GM12878 (cell line): ENCODE data around the gene EPGN. TPM values are rescaled to one million over a fixed set of nuclear protein-coding genes. Genes with fewer than 3 reads are reported as not detected.

Experiments
- ATAC-seq: fragments of 200-7000 bp; cut with Tn5 transposase; 3 replicates; pipeline ENCODE4 v1.9.1; 2020; ENCODE audit warnings: mild to moderate bottlenecking, moderate library complexity
- BruUV-seq: library from RNA; stranded (reverse); fragments of 400-500 nt; replicated peaks from 2 replicates; lab custom pipeline; 2021; lab: Mats Ljungman, UMichigan
- CTCF ChIA-PET: fragments of 300-600 bp; sonication (Branson Sonifier 250); formaldehyde crosslinking; extraction: SDS; loops from one replicate; lab custom pipeline; 2021; ENCODE audit warnings: inconsistent platforms; lab: Yijun Ruan, JAX
- POLR2A ChIA-PET: fragments of 350-600 bp; formaldehyde crosslinking; extraction: SDS; loops from one replicate; lab custom pipeline; 2021; ENCODE audit warnings: inconsistent platforms; lab: Charles Lee
- RAD21 ChIA-PET: fragments of 300-600 bp; sonication (Branson Sonifier 250); formaldehyde crosslinking; loops from one replicate; lab custom pipeline; 2023; ENCODE audit warnings: antibody characterized with exemption; ENCODE audit not compliant: unreplicated experiment; lab: Charles Lee
- SMC1A ChIA-PET: fragments of 300-600 bp; sonication (Branson Sonifier 250); formaldehyde crosslinking; loops from one replicate; lab custom pipeline; 2023; ENCODE audit not compliant: unreplicated experiment, uncharacterized antibody; lab: Charles Lee
- DNase-seq: peaks from one replicate; pipeline ENCODE4 v3.0.0-alpha.2; 2011; ENCODE audit warnings: low read depth, low spot score
- FAIRE-seq: peaks from 3 replicates; lab custom pipeline; 2011; peaks lifted over from hg19 to GRCh38; lab: Jason Lieb, UNC
- H2AFZ ChIP-seq: 2 replicates; pipeline ENCODE4 v1.6.0; 2011; ENCODE audit warnings: low read depth, low read length, control low read depth; ENCODE audit not compliant: control insufficient read depth
- H3K27ac ChIP-seq: 2 replicates; pipeline ENCODE4 v1.5.1; 2011; ENCODE audit warnings: control low read depth; ENCODE audit not compliant: control insufficient read depth, insufficient read depth
- H3K27me3 ChIP-seq, 2 experiments: replicated peaks in 1 of 2; 2 replicates each; pipeline versions ENCODE4 v1.6.0 to v1.6.1; 2011; ENCODE audit warnings: low read length in 1 of 2; ENCODE audit not compliant: control insufficient read depth in 2 of 2, insufficient read depth in 2 of 2
- H3K36me3 ChIP-seq, 2 experiments: 2 replicates each; pipeline ENCODE4 v1.5.1; 2011; ENCODE audit warnings: low read length in 1 of 2; ENCODE audit not compliant: control insufficient read depth in 2 of 2, insufficient read depth in 2 of 2
- H3K4me1 ChIP-seq: 2 replicates; pipeline ENCODE4 v1.6.1; 2011; ENCODE audit warnings: mild to moderate bottlenecking, low read length, moderate library complexity, mixed read lengths; ENCODE audit not compliant: control insufficient read depth, insufficient read depth
- H3K4me2 ChIP-seq: 2 replicates; pipeline ENCODE4 v1.6.0; 2011; ENCODE audit warnings: control low read depth; ENCODE audit not compliant: control insufficient read depth, insufficient read depth
- H3K4me3 ChIP-seq: fragments of 200-600 bp; sonication (generic); 2 replicates; pipeline ENCODE4 v1.5.1; 2016
- H3K79me2 ChIP-seq: 2 replicates; pipeline ENCODE4 v1.6.0; 2011; ENCODE audit warnings: low read length; ENCODE audit not compliant: control insufficient read depth, insufficient read depth
- H3K9ac ChIP-seq: 2 replicates; pipeline ENCODE4 v1.8.0; 2011; ENCODE audit warnings: low read length, control low read depth, mixed read lengths; ENCODE audit not compliant: control insufficient read depth, insufficient read depth
- H3K9me3 ChIP-seq: replicated peaks from 3 replicates; pipeline ENCODE4 v1.5.1; 2011; ENCODE audit warnings: mild to moderate bottlenecking, low read length; ENCODE audit not compliant: control insufficient read depth, insufficient read depth
- H4K20me1 ChIP-seq: 2 replicates; pipeline ENCODE4 v1.6.0; 2011; ENCODE audit not compliant: control insufficient read depth, insufficient read depth
- EGR1 ChIP-seq, 2 experiments: IDR thresholded peaks; 1 replicate in 1 of 2; 2 replicates in 1 of 2; pipeline ENCODE4 v1.6.1; 2011 to 2012; ENCODE audit warnings: low read depth in 2 of 2, low read length in 2 of 2, borderline replicate concordance in 1 of 2, mild to moderate bottlenecking in 1 of 2, moderate library complexity in 1 of 2
- NFIC ChIP-seq: IDR thresholded peaks from 2 replicates; pipeline ENCODE4 v1.6.1; 2012; ENCODE audit warnings: low read depth, mild to moderate bottlenecking, inconsistent platforms, low read length, moderate library complexity
- PML ChIP-seq: IDR thresholded peaks from 2 replicates; pipeline ENCODE4 v1.6.1; 2012; ENCODE audit warnings: low read length, inconsistent platforms
- PRDM15 ChIP-seq: fragments of 450-650 bp; formaldehyde crosslinking; IDR thresholded peaks from 2 replicates; pipeline ENCODE4 v1.4.0; 2020; ENCODE audit warnings: mild to moderate bottlenecking, moderate library complexity
- SIX5 ChIP-seq: IDR thresholded peaks from 2 replicates; pipeline ENCODE4 v1.6.1; 2011; ENCODE audit warnings: mild to moderate bottlenecking, low read depth, low read length, moderate library complexity; ENCODE audit not compliant: severe bottlenecking
- TARDBP ChIP-seq: IDR thresholded peaks from 2 replicates; pipeline ENCODE4 v1.6.1; 2016; ENCODE audit warnings: borderline replicate concordance
- TBL1XR1 ChIP-seq: IDR thresholded peaks from 2 replicates; pipeline ENCODE4 v1.6.1; 2012; ENCODE audit warnings: low read depth, low read length, improper control_type of control experiment
- ZBTB40 ChIP-seq: fragments of 450-650 bp; IDR thresholded peaks from 2 replicates; pipeline ENCODE4 v1.6.1; 2016; ENCODE audit warnings: mild to moderate bottlenecking, moderate library complexity, borderline replicate concordance
- ZZZ3 ChIP-seq: IDR thresholded peaks from 2 replicates; pipeline ENCODE4 v1.6.1; 2011; ENCODE audit warnings: low read depth; ENCODE audit not compliant: control insufficient read depth, insufficient read length
- in situ Hi-C: fragments of 300-500 bp; cut with MboI; formaldehyde crosslinking; loops from 9 replicates; pipeline ENCODE4 v1.14.3; 2018; ENCODE audit warnings: mixed read lengths
- intact Hi-C: fragments of 100-400 bp; cut with micrococcal nuclease; formaldehyde crosslinking; loops from one replicate; pipeline ENCODE4 v1.14.2; 2022; ENCODE audit not compliant: unreplicated experiment
- polyA plus RNA-seq, 11 experiments: library from polyadenylated mRNA; depleted of rRNA in 4 of 11; unstranded in 6 of 11; stranded (reverse) in 5 of 11; fragments of >200 nt; fragmentation: Nextera tagmentation in 4 of 11; fragmentation: Illumina TruSeq in 1 of 11; extraction: Ambion mirVana in 4 of 11; extraction: Trizol in 1 of 11; gene quantifications; 1 replicate in 1 of 11; 2 replicates in 10 of 11; pipeline versions ENCODE4 v1.2.1 to v1.2.3, GENCODE V29; 2011 to 2016; ENCODE audit warnings: inconsistent platforms in 2 of 11, missing spikeins in 2 of 11, low read depth in 1 of 11
- total RNA-seq, 4 experiments: library from RNA; depleted of rRNA in 3 of 4; stranded (reverse); fragments of >200 nt in 3 of 4; fragmentation: Illumina TruSeq in 1 of 4; extraction: Trizol in 1 of 4; gene quantifications; 2 replicates each; pipeline versions ENCODE4 v1.2.1 to v1.2.3, GENCODE V29; 2013 to 2021

The EPGN gene
- total and polyA plus RNA-seq, 10 of the 15 experiments (the other 5 are each of a cell fraction or from before 2014, with no cell fraction given) = 0.06 to 0.54 (median 0.28) TPM; not detected in 6

GRCh38 chr4:74266081-74266480, 42.2 kb upstream of the EPGN start:
- intact Hi-C loops = no loop called here
- ChIA-PET RAD21 (interaction anchor here (0.5 kb wide), 1 partner anchor 147 kb away, joined by 3 read pairs; no protein-coding TSS in a partner anchor), POLR2A (interaction anchor here (0.5 kb wide), 1 partner anchor 77 kb away, joined by 4 read pairs; no protein-coding TSS in a partner anchor), CTCF (interaction anchor here (0.9 to 1.4 kb wide), 3 partner anchors 12 to 37 kb away, joined by 3 read pairs; no protein-coding TSS in a partner anchor), SMC1A (interaction anchor here (0.8 to 1.6 kb wide), 3 partner anchors 12 to 71 kb away, joined by 4 to 8 read pairs (median 4); no protein-coding TSS in a partner anchor)
- Histone ChIP-seq H3K9ac (no peak overlapping the region), H3K36me3 (no peaks in the 10 kb centered on the region), H3K27ac (no peak overlapping the region), H3K27me3 (no peaks in the 10 kb centered on the region), H3K9me3 (no peaks in the 10 kb centered on the region), H3K79me2 (no peaks in the 10 kb centered on the region), H2AFZ (no peak overlapping the region), H3K4me3 (no peak overlapping the region), H4K20me1 (no peaks in the 10 kb centered on the region), H3K4me1 (no peaks in the 10 kb centered on the region), H3K4me2 (no peak overlapping the region)
- no TSS peak for BruUV-seq
- in situ Hi-C loops = no loop called here
- TF ChIP-seq SIX5 = no peak
- ATAC-seq (no peak), FAIRE-seq (no peak), DNase-seq (no peak)

GRCh38 chr4:74267998-74268606, 40.2 kb upstream of the EPGN start:
- ChIA-PET SMC1A (interaction anchor here (1.5 to 3.1 kb wide), 2 partner anchors 12 to 39 kb away, joined by 3 to 7 read pairs; no protein-coding TSS in a partner anchor), POLR2A (no interaction called here), RAD21 (no interaction called here), CTCF (interaction anchor here (1.2 kb wide), 1 partner anchor 78 kb away, joined by 3 read pairs; no protein-coding TSS in a partner anchor)
- in situ Hi-C loops (no loop called here), intact Hi-C loops (no loop called here)
- H3K27me3 ChIP-seq = no peaks in the 10 kb centered on the region
- no peak overlapping the region for H3K4me2 ChIP-seq
- no peak overlapping the region for H3K27ac ChIP-seq
- H3K79me2 ChIP-seq = no peaks in the 10 kb centered on the region
- H3K9ac ChIP-seq = no peak overlapping the region
- BruUV-seq = no TSS peak
- H4K20me1 ChIP-seq = no peaks in the 10 kb centered on the region
- no peak overlapping the region for H2AFZ ChIP-seq
- H3K4me1 ChIP-seq = no peaks in the 10 kb centered on the region
- DNase-seq (no peak), ATAC-seq (no peak), FAIRE-seq (no peak)
- no peaks in the 10 kb centered on the region for H3K36me3 ChIP-seq
- no peak overlapping the region for H3K4me3 ChIP-seq
- H3K9me3 ChIP-seq = no peaks in the 10 kb centered on the region
- TF ChIP-seq TBL1XR1 (no peak), PRDM15 (CRISPR knock-in tag) (no peak), ZBTB40 (no peak), PML (no peak), EGR1 (IDR thresholded peaks at IDR 0.05; ENCODE audit: borderline replicate concordance in 1 of 2, low read depth in 2 of 2, low read length in 2 of 2) (no peak), NFIC (no peak), TARDBP (no peak), ZZZ3 (no peak)
